HTR-8/SVneo (cell line): ENCODE results near the gene IFI44L.

Experiments used
- DNase-seq: peaks from one replicate; pipeline ENCODE4 v3.0.0; 2011; ENCODE audit warnings: low spot score, mixed read lengths; ENCODE audit not compliant: insufficient read length
- FAIRE-seq: peaks from 2 replicates; lab custom pipeline; 2011; peaks lifted over from hg19 to GRCh38; lab: Jason Lieb, UNC

IFI44L gene

GRCh38 chr1:78619803-78620579 lies at the start of gene IFI44L:
Gene IFI44L, plus strand, starts transcription at chr1:78620448. Its CDS starts 7,468 bp downstream, at chr1:78627916.
- DNase-seq: no peak
- FAIRE-seq: no peak

GRCh38 chr1:78570539-78570938 lies 49.7 kb upstream of the IFI44L start:
- DNase-seq: no peak
- FAIRE-seq: no peak

GRCh38 chr1:78577257-78578100 lies 42.8 kb upstream of the IFI44L start:
- no peak for FAIRE-seq

GRCh38 chr1:78586572-78586971 lies 33.7 kb upstream of the IFI44L start:
- FAIRE-seq (no peak), DNase-seq (no peak)

More at GRCh38 chr1:78577257-78578100, 42.8 kb upstream of the IFI44L start:
- DNase-seq: no peak

- DNase-seq (no peak), FAIRE-seq (no peak)
Observed at GRCh38 chr1:78587211-78587610, 33.0 kb upstream of the IFI44L start.

- no peak for DNase-seq
- no peak for FAIRE-seq
Observed at GRCh38 chr1:78591971-78592370, 28.3 kb upstream of the IFI44L start.

- no peak for FAIRE-seq
- DNase-seq: no peak
Observed at GRCh38 chr1:78599294-78599693, 21.0 kb upstream of the IFI44L start.

GRCh38 chr1:78601068-78601467 lies 19.2 kb upstream of the IFI44L start:
- DNase-seq (no peak), FAIRE-seq (no peak)

GRCh38 chr1:78603206-78603605 lies 17.0 kb upstream of the IFI44L start:
- FAIRE-seq (no peak), DNase-seq (no peak)

GRCh38 chr1:78604643-78605042 lies 15.6 kb upstream of the IFI44L start:
- no peak for FAIRE-seq
- DNase-seq: no peak

- FAIRE-seq (no peak), DNase-seq (no peak)
Observed at GRCh38 chr1:78606274-78606673, 14.0 kb upstream of the IFI44L start.

GRCh38 chr1:78607334-78607927 lies 12.8 kb upstream of the IFI44L start:
- no peak for FAIRE-seq

GRCh38 chr1:78607944-78608343 lies 12.3 kb upstream of the IFI44L start:
- DNase-seq: no peak
- no peak for FAIRE-seq

More at GRCh38 chr1:78607334-78607927, 12.8 kb upstream of the IFI44L start:
- peak; percentile 10 for DNase-seq

GRCh38 chr1:78617615-78618026 lies 2.6 kb upstream of the IFI44L start:
- FAIRE-seq: peak; percentile 13

GRCh38 chr1:78619032-78619431 lies 1.2 kb upstream of the IFI44L start:
- FAIRE-seq (no peak), DNase-seq (no peak)

More at GRCh38 chr1:78617615-78618026, 2.6 kb upstream of the IFI44L start:
- DNase-seq: peak; percentile 45

- DNase-seq: no peak
- FAIRE-seq: no peak
Observed at GRCh38 chr1:78619446-78619802, 824 bp upstream of the IFI44L start.

GRCh38 chr1:78620666-78621065 lies 418 bp downstream of the IFI44L start:
- no peak for FAIRE-seq
- no peak for DNase-seq

GRCh38 chr1:78622548-78622947 lies 2.3 kb downstream of the IFI44L start:
- DNase-seq (no peak), FAIRE-seq (no peak)

- FAIRE-seq: no peak
- no peak for DNase-seq
Observed at GRCh38 chr1:78624035-78624434, 3.8 kb downstream of the IFI44L start.

- no peak for DNase-seq
- no peak for FAIRE-seq
Observed at GRCh38 chr1:78627321-78627720, 7.1 kb downstream of the IFI44L start.

GRCh38 chr1:78630600-78630999 lies 10.4 kb downstream of the IFI44L start:
- FAIRE-seq: no peak
- DNase-seq: no peak
